ENCODE data around the gene COL11A2. TPM values are rescaled to one million over a fixed set of nuclear protein-coding genes. Genes with fewer than 3 reads are reported as not detected.
"Not testable (repeated sequence)": the region's sequence is repeated elsewhere in the genome, so short reads cannot be mapped to it uniquely, and the experiment has no call there.

COL11A2 gene
- total and polyA plus RNA-seq, 2 experiments from 2014 or later = 1.6 to 2.7 TPM

DNA sequence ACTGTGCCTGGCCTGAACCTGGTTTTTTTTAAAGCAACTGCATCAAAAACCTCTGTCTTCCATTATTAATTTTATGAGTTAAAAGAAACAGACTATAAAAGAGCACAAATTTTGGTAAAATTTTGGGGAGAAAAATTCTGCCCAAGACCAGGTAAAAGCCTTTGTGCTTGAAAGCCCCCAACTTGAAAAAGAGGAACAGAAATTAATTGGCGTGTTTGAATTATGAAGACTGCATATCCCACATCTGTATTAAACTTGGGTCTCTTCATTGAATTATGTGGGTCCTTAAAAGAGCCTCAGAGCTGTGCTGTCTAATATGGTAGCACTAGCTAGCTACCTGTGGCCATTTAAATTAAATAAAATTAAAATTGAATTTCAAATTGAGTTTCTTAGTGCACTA lies 41.2 kb downstream of the COL11A2 start:
- Mint-ChIP-seq H3K4me1 (peaks cover 17% of the 10 kb centered on the region), H3K9me3 (peaks cover 17% of the 10 kb centered on the region), H3K4me3 (no peak overlapping the region), H3K27me3 (ENCODE audit: insufficient read depth, low read depth, poor library complexity) (no peaks in the 10 kb centered on the region), H3K36me3 (ENCODE audit: low read depth) (peaks cover 10% of the 10 kb centered on the region; the same call in 2 of the 3 replicates), H3K27ac (no peak overlapping the region)
- DNase-seq (ENCODE audit: low spot score) (no peak), ATAC-seq (no peak)
- Histone ChIP-seq H4K20me1 (replicated peaks; ENCODE audit: insufficient read depth) (no peaks in the 10 kb centered on the region), H2AFZ (no peak overlapping the region), H3K27ac (ENCODE audit: low read depth) (no peak overlapping the region), H3F3A (replicated peaks; ENCODE audit: low read depth) (no peaks in the 10 kb centered on the region), H3K4me2 (no peak overlapping the region), H3K79me2 (replicated peaks; ENCODE audit: insufficient read depth) (no peaks in the 10 kb centered on the region), H3K9me2 (ENCODE audit: insufficient read depth) (no peaks in the 10 kb centered on the region), H3K4me3 (no peak overlapping the region), H3K4me1 (ENCODE audit: insufficient read depth) (peaks cover 9% of the 10 kb centered on the region), H3K36me3 (ENCODE audit: insufficient read depth) (no peaks in the 10 kb centered on the region), H3K27me3 (ENCODE audit: insufficient read depth) (no peaks in the 10 kb centered on the region)
- TF ChIP-seq ZNF114 (CRISPR knock-in tag; IDR thresholded peaks at IDR 0.05) = no peak

DNA sequence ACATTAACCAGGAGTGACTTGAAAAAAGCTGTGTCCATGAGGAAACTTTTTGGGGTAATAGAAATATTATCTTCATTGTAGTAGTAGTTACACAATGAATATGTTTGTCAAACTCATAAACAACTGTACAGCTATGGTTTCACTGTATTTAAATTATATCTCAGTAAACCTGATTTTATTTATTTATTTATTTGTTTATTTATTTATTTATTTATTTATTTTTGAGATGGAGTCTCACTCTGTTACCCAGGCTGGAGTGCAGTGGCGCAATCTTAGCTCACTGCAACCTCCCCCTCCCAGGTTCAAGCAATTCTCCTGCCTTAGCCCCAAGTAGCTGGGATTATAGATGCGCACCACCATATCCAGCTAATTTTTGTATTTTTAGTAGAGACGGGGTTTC lies 41.7 kb downstream of the COL11A2 start:
- not testable (repeated sequence) for H3K79me2 ChIP-seq (replicated peaks; ENCODE audit: insufficient read depth); H3K4me3 Mint-ChIP-seq

DNA sequence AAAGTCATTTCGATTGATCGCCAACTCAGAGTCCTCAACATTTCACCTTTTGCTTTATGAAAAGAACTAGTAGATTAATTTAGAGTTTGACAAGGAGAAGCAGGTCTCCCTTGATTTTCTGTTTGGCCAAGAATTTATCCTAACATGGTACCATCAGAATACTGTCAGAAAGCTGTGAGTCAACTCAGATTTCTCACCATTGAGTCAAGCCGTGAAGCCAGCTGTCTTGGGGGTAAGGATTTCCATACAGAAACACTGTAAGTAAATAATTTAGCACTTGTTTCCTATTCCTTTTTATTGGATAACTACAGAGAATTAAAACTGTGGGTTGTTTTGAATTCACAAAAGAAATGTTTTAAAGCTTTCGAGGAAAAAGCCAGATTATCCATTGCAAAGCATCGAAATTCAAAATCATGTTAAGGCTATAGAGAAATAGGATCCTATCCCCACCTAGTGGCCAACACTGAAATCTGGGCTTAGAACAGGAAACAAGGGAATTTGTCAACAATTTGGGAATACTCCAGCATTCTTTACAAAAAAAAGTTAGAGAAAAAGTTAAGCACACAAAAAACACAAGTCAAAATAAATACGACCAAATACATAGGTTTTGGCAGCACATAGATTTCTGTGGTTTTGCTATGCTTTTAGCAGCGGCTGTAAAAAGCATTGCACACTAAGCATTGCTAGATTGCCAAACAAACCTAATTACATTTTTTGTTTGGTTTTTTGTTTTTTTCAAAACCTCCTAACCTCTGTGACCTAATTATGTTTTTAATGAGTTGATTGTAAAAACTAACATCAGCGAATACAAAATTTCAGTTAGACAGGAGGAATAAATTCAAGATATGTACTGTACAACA lies 44.2 kb downstream of the COL11A2 start:
- H3K27ac Mint-ChIP-seq = no peak overlapping the region
- H4K20me1 ChIP-seq (replicated peaks; ENCODE audit: insufficient read depth) = no peaks in the 10 kb centered on the region
- peaks cover 20% of the 10 kb centered on the region for H3K9me3 Mint-ChIP-seq
- H3K9me2 ChIP-seq (ENCODE audit: insufficient read depth) = 0 out of 2 replicates have a peak, but pooled peaks cover 3% of the 10 kb centered on the region
- peaks cover 10% of the 10 kb centered on the region; the same call in 2 of the 3 replicates for H3K36me3 Mint-ChIP-seq (ENCODE audit: low read depth)
- TF ChIP-seq JUNB (IDR thresholded peaks at IDR 0.05; ENCODE audit: unreplicated experiment) (no peak), ZNF114 (CRISPR knock-in tag; IDR thresholded peaks at IDR 0.05) (no peak), EZH2 (IDR thresholded peaks at IDR 0.05; ENCODE audit: low read depth, unreplicated experiment) (no peak), STAT1 (IDR thresholded peaks at IDR 0.05; ENCODE audit: unreplicated experiment) (no peak), CREB1 (CRISPR knock-in tag; IDR thresholded peaks at IDR 0.05; ENCODE audit: low read depth) (no peak), EZH2phosphoT487 (IDR thresholded peaks at IDR 0.05; ENCODE audit: unreplicated experiment) (no peak)
- TF ChIP-seq, protein P1, sequence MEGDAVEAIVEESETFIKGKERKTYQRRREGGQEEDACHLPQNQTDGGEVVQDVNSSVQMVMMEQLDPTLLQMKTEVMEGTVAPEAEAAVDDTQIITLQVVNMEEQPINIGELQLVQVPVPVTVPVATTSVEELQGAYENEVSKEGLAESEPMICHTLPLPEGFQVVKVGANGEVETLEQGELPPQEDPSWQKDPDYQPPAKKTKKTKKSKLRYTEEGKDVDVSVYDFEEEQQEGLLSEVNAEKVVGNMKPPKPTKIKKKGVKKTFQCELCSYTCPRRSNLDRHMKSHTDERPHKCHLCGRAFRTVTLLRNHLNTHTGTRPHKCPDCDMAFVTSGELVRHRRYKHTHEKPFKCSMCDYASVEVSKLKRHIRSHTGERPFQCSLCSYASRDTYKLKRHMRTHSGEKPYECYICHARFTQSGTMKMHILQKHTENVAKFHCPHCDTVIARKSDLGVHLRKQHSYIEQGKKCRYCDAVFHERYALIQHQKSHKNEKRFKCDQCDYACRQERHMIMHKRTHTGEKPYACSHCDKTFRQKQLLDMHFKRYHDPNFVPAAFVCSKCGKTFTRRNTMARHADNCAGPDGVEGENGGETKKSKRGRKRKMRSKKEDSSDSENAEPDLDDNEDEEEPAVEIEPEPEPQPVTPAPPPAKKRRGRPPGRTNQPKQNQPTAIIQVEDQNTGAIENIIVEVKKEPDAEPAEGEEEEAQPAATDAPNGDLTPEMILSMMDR (conservative IDR thresholded peaks at IDR 0.05; ENCODE audit: low read depth in 2 of 2) = peak; percentile 74 to 97
- TF ChIP-seq, protein P2, sequence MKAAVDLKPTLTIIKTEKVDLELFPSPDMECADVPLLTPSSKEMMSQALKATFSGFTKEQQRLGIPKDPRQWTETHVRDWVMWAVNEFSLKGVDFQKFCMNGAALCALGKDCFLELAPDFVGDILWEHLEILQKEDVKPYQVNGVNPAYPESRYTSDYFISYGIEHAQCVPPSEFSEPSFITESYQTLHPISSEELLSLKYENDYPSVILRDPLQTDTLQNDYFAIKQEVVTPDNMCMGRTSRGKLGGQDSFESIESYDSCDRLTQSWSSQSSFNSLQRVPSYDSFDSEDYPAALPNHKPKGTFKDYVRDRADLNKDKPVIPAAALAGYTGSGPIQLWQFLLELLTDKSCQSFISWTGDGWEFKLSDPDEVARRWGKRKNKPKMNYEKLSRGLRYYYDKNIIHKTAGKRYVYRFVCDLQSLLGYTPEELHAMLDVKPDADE (IDR thresholded peaks at IDR 0.05) = no peak
- H3K27me3 ChIP-seq (ENCODE audit: insufficient read depth) = no peaks in the 10 kb centered on the region
- H3K79me2 ChIP-seq (replicated peaks; ENCODE audit: insufficient read depth) = no peaks in the 10 kb centered on the region
- H3K4me1 Mint-ChIP-seq = peaks cover 17% of the 10 kb centered on the region
- DNase-seq (ENCODE audit: low spot score) (peak; percentile 77), ATAC-seq (peak; percentile 69)
- H2AFZ ChIP-seq = no peak overlapping the region
- no peaks in the 10 kb centered on the region for H3K36me3 ChIP-seq (ENCODE audit: insufficient read depth)
- H3K27me3 Mint-ChIP-seq (ENCODE audit: insufficient read depth, low read depth, poor library complexity) = no peaks in the 10 kb centered on the region
- no peak overlapping the region for H3K4me3 ChIP-seq
- H3F3A ChIP-seq (replicated peaks; ENCODE audit: low read depth) = no peaks in the 10 kb centered on the region
- 0 out of 2 replicates have a peak overlapping the region, but pooled peaks have one; percentile 8 for H3K27ac ChIP-seq (ENCODE audit: low read depth)
- no peak overlapping the region for H3K4me3 Mint-ChIP-seq
- peaks cover 9% of the 10 kb centered on the region for H3K4me1 ChIP-seq (ENCODE audit: insufficient read depth)
- H3K4me2 ChIP-seq = peak overlapping the region; percentile 24

More for the DNA sequence above, 41.7 kb downstream of the COL11A2 start:
- H3K27ac ChIP-seq (ENCODE audit: low read depth); H3K4me3 ChIP-seq; H3K36me3 ChIP-seq (ENCODE audit: insufficient read depth); H3K9me2 ChIP-seq (ENCODE audit: insufficient read depth); H3K4me1 ChIP-seq (ENCODE audit: insufficient read depth); H3K36me3 Mint-ChIP-seq (ENCODE audit: low read depth); H3K4me2 ChIP-seq; H4K20me1 ChIP-seq (replicated peaks; ENCODE audit: insufficient read depth); DNase-seq (ENCODE audit: low spot score); H3K27me3 Mint-ChIP-seq (ENCODE audit: insufficient read depth, low read depth, poor library complexity); H2AFZ ChIP-seq; H3F3A ChIP-seq (replicated peaks; ENCODE audit: low read depth); H3K27ac Mint-ChIP-seq; H3K27me3 ChIP-seq (ENCODE audit: insufficient read depth); ATAC-seq: not testable (repeated sequence)
- H3K9me3 Mint-ChIP-seq = peaks cover 17% of the 10 kb centered on the region
- peaks cover 17% of the 10 kb centered on the region for H3K4me1 Mint-ChIP-seq

Measured in GM23338 (cell line).